ENCODE results near the gene EIF4E2. TPM values are rescaled to one million over a fixed set of nuclear protein-coding genes. Genes with fewer than 3 reads are reported as not detected.
A peak's percentile ranks its signal among the peaks of the same experiment; 100 is the strongest.

EIF4E2 gene
- total and polyA plus RNA-seq, 2 of the 4 experiments (the other 2 are of a cell fraction), result 52.1 to 105 TPM

DNA sequence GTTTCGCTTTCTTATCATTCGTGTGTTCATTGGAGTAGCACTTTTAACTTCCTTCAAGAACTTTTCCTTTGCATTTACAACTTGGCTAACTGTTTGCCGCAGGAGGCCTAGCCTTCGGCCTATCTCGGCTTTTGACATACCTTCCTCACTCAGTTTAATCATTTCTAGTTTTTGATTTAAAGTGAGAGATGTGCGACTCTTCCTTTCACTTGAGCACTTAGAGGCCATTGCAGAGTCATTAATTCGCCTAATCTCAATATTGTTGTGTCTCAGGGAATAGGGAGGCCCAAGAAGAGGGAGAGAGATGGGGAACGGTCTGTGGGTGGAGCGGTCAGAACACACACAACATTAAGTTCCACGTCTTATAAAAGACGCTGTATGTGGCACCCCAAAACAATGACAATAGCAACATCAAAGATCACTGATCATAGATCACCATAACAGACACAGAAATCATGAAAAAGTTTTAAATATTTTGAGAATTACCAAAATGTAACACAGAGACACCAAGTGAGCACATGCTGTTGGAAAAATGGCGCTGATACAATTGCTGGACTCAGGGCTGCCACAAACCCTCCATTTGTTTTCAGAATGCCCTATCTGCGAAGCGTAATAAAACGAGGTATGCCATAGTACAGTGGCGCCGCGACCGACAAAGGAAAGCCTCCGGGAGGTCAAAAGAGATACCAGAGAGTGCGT is 685 bp upstream of the EIF4E2 start:
- H3K36me3 ChIP-seq (ENCODE audit: control insufficient read depth, insufficient read depth, low read length), result peaks cover 7% of the 10 kb centered on the region; the same call in 1 of the 2 replicates
- H4K8ac ChIP-seq (ENCODE audit: low read depth in 2 of 2, low read length in 2 of 2), result peak overlapping the region; percentile 86 to 90
- peaks cover 14% of the 10 kb centered on the region for H3K9me1 ChIP-seq (ENCODE audit: insufficient read depth, low read length)
- in situ Hi-C loops (cut with MboI; ENCODE audit: low sequenced_read_pairs), result no loop called here
- no peak overlapping the region for H2BK15ac ChIP-seq (ENCODE audit: low read depth, low read length)
- peak overlapping the region; percentile 72 for H3K18ac ChIP-seq (ENCODE audit: low read depth, low read length)
- H3K56ac ChIP-seq (ENCODE audit: extremely low read depth, insufficient read depth, low read length), result peak overlapping the region; percentile 63
- H4K20me1 ChIP-seq (ENCODE audit: insufficient read depth, low read length), result peaks cover 26% of the 10 kb centered on the region
- peak overlapping the region; percentile 95 for H3K27ac ChIP-seq (ENCODE audit: insufficient read depth, low read length)
- H2BK5ac ChIP-seq (ENCODE audit: low read depth, low read length, poor library complexity, severe bottlenecking), result peak overlapping the region; percentile 71
- DNase-seq (no peak), ATAC-seq (ENCODE audit: low read depth) (no peak)
- intact Hi-C loops (cut with micrococcal nuclease), result no loop called here
- no peak for TF ChIP-seq MAFK (IDR thresholded peaks at IDR 0.05; ENCODE audit: low read depth, low read length)
- TF ChIP-seq, protein P1, sequence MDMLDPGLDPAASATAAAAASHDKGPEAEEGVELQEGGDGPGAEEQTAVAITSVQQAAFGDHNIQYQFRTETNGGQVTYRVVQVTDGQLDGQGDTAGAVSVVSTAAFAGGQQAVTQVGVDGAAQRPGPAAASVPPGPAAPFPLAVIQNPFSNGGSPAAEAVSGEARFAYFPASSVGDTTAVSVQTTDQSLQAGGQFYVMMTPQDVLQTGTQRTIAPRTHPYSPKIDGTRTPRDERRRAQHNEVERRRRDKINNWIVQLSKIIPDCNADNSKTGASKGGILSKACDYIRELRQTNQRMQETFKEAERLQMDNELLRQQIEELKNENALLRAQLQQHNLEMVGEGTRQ (IDR thresholded peaks at IDR 0.05; ENCODE audit: low read depth, low read length), result no peak
- no peak for TF ChIP-seq FOS (IDR thresholded peaks at IDR 0.05; ENCODE audit: low read depth, low read length)
- TF ChIP-seq RCOR1 (IDR thresholded peaks at IDR 0.05; ENCODE audit: insufficient replicate concordance, low read length), result no peak
- H4K5ac ChIP-seq (ENCODE audit: low read depth, low read length), result peak overlapping the region; percentile 79
- BruUV-seq (replicated peaks), result no TSS peak
- ChIA-PET CTCF (no interaction called here), POLR2A (ENCODE audit: unreplicated experiment) (no interaction called here)
- peak overlapping the region; percentile 96 for H2AFZ ChIP-seq (replicated peaks; ENCODE audit: low read length, poor library complexity)
- no peak overlapping the region for H2BK120ac ChIP-seq (ENCODE audit: low read depth, low read length)
- dilution Hi-C loops (cut with HindIII; ENCODE audit: low sequenced_read_pairs, unreplicated experiment), result no loop called here
- H3K14ac ChIP-seq (replicated peaks; ENCODE audit: low read depth, low read length), result peak overlapping the region; percentile 95
- peak overlapping the region; percentile 62; the same call in 1 of the 2 replicates for H4K91ac ChIP-seq (ENCODE audit: insufficient read depth, low read depth, low read length)
- peaks cover 22 to 63% of the 10 kb centered on the region in 2 experiments for H3K79me1 ChIP-seq (ENCODE audit: low read depth in 1 of 2, low read length in 2 of 2)
- no peak overlapping the region for H2BK20ac ChIP-seq (ENCODE audit: low read depth, low read length)
- H3K4me2 ChIP-seq (ENCODE audit: low read depth, low read length), result peak overlapping the region; percentile 79
- peak overlapping the region; percentile 61 for H3K23ac ChIP-seq (ENCODE audit: low read depth, low read length)
- peak overlapping the region; percentile 97 for H2AK9ac ChIP-seq (replicated peaks; ENCODE audit: low read depth, low read length, poor library complexity)
- peak overlapping the region; percentile 71 for H3K4me3 ChIP-seq (ENCODE audit: insufficient read depth, low read depth, low read length)
- peak overlapping the region; percentile 23; the same call in 1 of the 2 replicates for H2AK5ac ChIP-seq (ENCODE audit: low read depth, low read length)
- peak overlapping the region; percentile 74 for H3K4ac ChIP-seq (ENCODE audit: low read depth, low read length)
- H3K9me3 ChIP-seq (ENCODE audit: control insufficient read depth, insufficient read depth, low read length), result no peaks in the 10 kb centered on the region
- WGBS, 2 experiments (ENCODE audit: extremely low coverage in 2 of 2, insufficient read length in 1 of 2), result 0% methylated on average over 1 of the region's 21 CpGs; no CpG with 5 or more reads in 1 of the 2 experiments
- no peaks in the 10 kb centered on the region for H3K4me1 ChIP-seq (ENCODE audit: control insufficient read depth, insufficient read depth, low read length)
- H3K9ac ChIP-seq (ENCODE audit: low read depth, low read length), result peak overlapping the region; percentile 94
- no peaks in the 10 kb centered on the region for H3K27me3 ChIP-seq (ENCODE audit: control insufficient read depth, insufficient read depth, low read length)

Measured in IMR-90 (cell line).